Body of pancreas (tissue), 4 donors: ENCODE results near the gene CROT. TPM values are rescaled to one million over a fixed set of nuclear protein-coding genes. Genes with fewer than 3 reads are reported as not detected.

ENCODE experiments used
- ATAC-seq: fragments of 150-250 bp; one replicate; pipeline ENCODE4 v1.9.1; 2016
- DNase-seq, 4 donors: peaks; one replicate each; pipeline ENCODE4 v3.0.0-alpha.2; 2019
- H3K27ac ChIP-seq, 4 donors: fragments of 200-600 bp; sonication (generic); 1 replicate in 3 of 4; 2 replicates in 1 of 4; pipeline versions ENCODE4 v1.5.1 to v1.6.1; 2016 to 2019; ENCODE audit warnings: mild to moderate bottlenecking in 1 of 4, mixed read lengths in 1 of 4, moderate library complexity in 1 of 4
- H3K27me3 ChIP-seq, 2 donors: fragments of 200-600 bp; sonication (generic); one replicate each; pipeline ENCODE4 v1.6.0; 2016; ENCODE audit warnings: mild to moderate bottlenecking in 1 of 2
- H3K36me3 ChIP-seq, 2 donors: fragments of 200-600 bp; sonication (generic); replicated peaks in 1 of 2; 2 replicates each; pipeline ENCODE4 v1.5.1; 2016; ENCODE audit warnings: low read depth in 2 of 2; ENCODE audit not compliant: insufficient read depth in 1 of 2
- H3K4me1 ChIP-seq: fragments of 200-600 bp; sonication (generic); one replicate; pipeline ENCODE4 v1.6.0; 2016
- H3K4me3 ChIP-seq, 2 donors: fragments of 200-600 bp; sonication (generic); 1 replicate in 1 of 2; 2 replicates in 1 of 2; pipeline ENCODE4 v1.5.1; 2016 to 2019
- H3K9me3 ChIP-seq, 3 donors: fragments of 200-600 bp; sonication (generic); 1 replicate in 2 of 3; 2 replicates in 1 of 3; pipeline ENCODE4 v1.5.1; 2016
- POLR2A ChIP-seq, 3 donors: fragments of 450-650 bp; IDR thresholded peaks; one replicate each; pipeline ENCODE4 v1.6.1; 2016; ENCODE audit warnings: antibody characterized with exemption in 3 of 3, mild to moderate bottlenecking in 2 of 3
- WGBS, 2 donors: methylation state at CpG; one replicate each; pipeline ENCODE4 v1.1.5; 2017; 5-methylcytosine and 5-hydroxymethylcytosine counted together
- intact Hi-C: fragments of 100-400 bp; cut with DNase I; formaldehyde crosslinking; loops from one replicate; pipeline ENCODE4 v1.15.1; 2023
- total RNA-seq, 2 donors: library from RNA; depleted of rRNA; stranded (reverse); fragments of >200 nt; gene quantifications; one replicate each; pipeline ENCODE4 v1.1.0, GENCODE V29; 2016
- TF ChIP-seq, protein P1 (sequence below), 7 experiments: fragments of 450-650 bp in 4 of 7; fragments of 200-600 bp in 3 of 7; sonication (generic) in 3 of 7; IDR thresholded peaks; one replicate each; pipeline ENCODE4 v1.5.1; 2016 to 2019; ENCODE audit warnings: antibody characterized with exemption in 7 of 7

Gene CROT
- total RNA-seq, 2 donors from 2014 or later = 4.6 to 22.1 TPM

- DNase-seq = no peak
- no peaks in the 10 kb centered on the region for H3K36me3 ChIP-seq
- 57 to 70% methylated on average over 5 of the region's 5 CpGs for WGBS, 2 donors
- no peaks in the 10 kb centered on the region for H3K27me3 ChIP-seq
- intact Hi-C loops = no loop called here
- no peak for ATAC-seq
- H3K4me1 ChIP-seq = no peaks in the 10 kb centered on the region
- no peak for TF ChIP-seq POLR2A (IDR thresholded peaks at IDR 0.05)
- TF ChIP-seq, protein P1, sequence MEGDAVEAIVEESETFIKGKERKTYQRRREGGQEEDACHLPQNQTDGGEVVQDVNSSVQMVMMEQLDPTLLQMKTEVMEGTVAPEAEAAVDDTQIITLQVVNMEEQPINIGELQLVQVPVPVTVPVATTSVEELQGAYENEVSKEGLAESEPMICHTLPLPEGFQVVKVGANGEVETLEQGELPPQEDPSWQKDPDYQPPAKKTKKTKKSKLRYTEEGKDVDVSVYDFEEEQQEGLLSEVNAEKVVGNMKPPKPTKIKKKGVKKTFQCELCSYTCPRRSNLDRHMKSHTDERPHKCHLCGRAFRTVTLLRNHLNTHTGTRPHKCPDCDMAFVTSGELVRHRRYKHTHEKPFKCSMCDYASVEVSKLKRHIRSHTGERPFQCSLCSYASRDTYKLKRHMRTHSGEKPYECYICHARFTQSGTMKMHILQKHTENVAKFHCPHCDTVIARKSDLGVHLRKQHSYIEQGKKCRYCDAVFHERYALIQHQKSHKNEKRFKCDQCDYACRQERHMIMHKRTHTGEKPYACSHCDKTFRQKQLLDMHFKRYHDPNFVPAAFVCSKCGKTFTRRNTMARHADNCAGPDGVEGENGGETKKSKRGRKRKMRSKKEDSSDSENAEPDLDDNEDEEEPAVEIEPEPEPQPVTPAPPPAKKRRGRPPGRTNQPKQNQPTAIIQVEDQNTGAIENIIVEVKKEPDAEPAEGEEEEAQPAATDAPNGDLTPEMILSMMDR (IDR thresholded peaks at IDR 0.05) = no peak
- no peak overlapping the region for H3K27ac ChIP-seq
- H3K9me3 ChIP-seq = no peaks in the 10 kb centered on the region
- H3K4me3 ChIP-seq = no peak overlapping the region
Measured at GRCh38 chr7:87375662-87376435, 30.4 kb downstream of the CROT start.

- WGBS, 2 donors = 87 to 88% methylated on average over 5 of the region's 5 CpGs
- DNase-seq (no peak), ATAC-seq (no peak)
- no peak overlapping the region for H3K4me3 ChIP-seq
- no peaks in the 10 kb centered on the region for H3K27me3 ChIP-seq
- H3K36me3 ChIP-seq = peaks cover 0 to 2% of the 10 kb centered on the region in 2 donors
- no peaks in the 10 kb centered on the region for H3K9me3 ChIP-seq
- intact Hi-C loops = no loop called here
- TF ChIP-seq, protein P1 (IDR thresholded peaks at IDR 0.05) = no peak
- no peak for TF ChIP-seq POLR2A (IDR thresholded peaks at IDR 0.05)
- H3K4me1 ChIP-seq = no peaks in the 10 kb centered on the region
- H3K27ac ChIP-seq = no peak overlapping the region
Measured at GRCh38 chr7:87380905-87381304, 35.4 kb downstream of the CROT start.

DNA sequence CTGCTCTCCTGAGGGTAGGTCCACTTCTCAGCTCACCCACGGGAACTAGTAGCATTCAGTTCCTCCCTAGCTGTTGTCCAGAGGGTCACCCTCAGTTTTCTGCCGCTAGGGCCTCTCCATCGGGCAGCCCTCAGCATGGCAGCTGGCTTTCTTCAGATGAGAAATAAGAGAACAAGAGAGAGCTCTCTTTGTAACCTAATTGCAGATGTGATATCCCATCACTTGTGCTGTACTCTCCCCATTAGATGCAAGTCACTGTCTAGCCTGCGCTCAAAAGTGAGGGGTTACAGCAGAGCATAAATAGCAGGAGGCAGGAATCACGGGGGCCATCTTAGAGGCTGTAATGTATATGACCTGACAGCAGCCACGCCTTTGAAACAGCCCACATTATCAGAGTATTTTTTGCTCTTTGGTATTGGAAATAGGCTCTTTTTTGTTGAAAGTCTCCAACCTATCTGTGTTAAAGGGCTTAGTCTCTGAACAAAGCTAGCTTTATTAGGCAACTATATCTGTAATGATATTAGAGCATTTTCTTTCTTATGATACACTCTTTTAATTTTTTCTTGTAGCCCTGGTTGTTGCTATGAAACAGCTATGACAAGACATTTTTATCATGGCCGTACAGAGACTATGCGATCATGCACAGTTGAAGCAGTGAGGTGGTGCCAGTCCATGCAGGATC lies 45.7 kb downstream of the CROT start:
- Histone ChIP-seq H3K9me3 (no peaks in the 10 kb centered on the region), H3K27me3 (no peaks in the 10 kb centered on the region), H3K4me1 (no peaks in the 10 kb centered on the region), H3K4me3 (no peak overlapping the region), H3K27ac (no peak overlapping the region), H3K36me3 (peaks cover 0 to 6% of the 10 kb centered on the region in 2 donors)
- 88 to 95% methylated on average over 8 of the region's 8 CpGs for whole genome bisulfite sequencing, 2 donors
- intact Hi-C loops = no loop called here
- ATAC-seq (no peak), DNase-seq (no peak)
- no peak for TF ChIP-seq POLR2A (IDR thresholded peaks at IDR 0.05)
- TF ChIP-seq, protein P1 (IDR thresholded peaks at IDR 0.05) = no peak

DNA sequence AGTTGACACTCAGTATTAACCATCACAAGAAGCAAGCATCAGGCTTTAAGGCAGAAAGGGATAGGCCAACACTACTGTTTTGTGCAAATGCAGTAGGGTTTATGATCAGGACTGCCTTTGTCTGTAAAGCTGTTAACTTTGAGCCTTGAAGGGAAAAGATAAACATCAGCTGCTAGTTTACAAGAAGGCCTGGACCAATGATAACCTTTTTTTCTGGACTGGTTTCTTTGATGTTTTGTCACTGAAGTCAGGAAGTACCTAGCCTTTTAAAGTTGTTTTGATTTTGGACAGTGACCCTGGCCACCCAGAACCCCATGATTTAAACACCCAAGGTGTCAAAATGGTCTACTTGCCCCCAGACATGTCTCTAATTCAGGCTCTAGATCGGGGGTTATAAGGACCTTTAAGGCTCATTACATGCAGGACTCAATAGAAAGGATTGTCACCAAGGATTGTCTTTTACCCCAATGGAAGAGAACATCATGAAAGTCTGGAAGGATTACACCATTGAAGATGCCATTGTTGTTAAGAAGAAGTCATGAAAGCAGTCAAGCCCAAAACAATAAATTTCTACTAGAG lies 50.1 kb downstream of the CROT start:
- no peak for ATAC-seq
- WGBS, 2 donors = 70 to 83% methylated on average over 1 of the region's 1 CpG
- Histone ChIP-seq H3K4me3 (no peak overlapping the region), H3K27ac (no peak overlapping the region), H3K9me3 (no peaks in the 10 kb centered on the region), H3K4me1 (no peaks in the 10 kb centered on the region), H3K36me3 (peaks cover 0 to 6% of the 10 kb centered on the region in 2 donors), H3K27me3 (no peaks in the 10 kb centered on the region)
- TF ChIP-seq, protein P1 (IDR thresholded peaks at IDR 0.05) = no peak
- no peak for TF ChIP-seq POLR2A (IDR thresholded peaks at IDR 0.05)
- intact Hi-C loops = no loop called here
- DNase-seq = no peak
